Esophagus muscularis mucosa (tissue), 4 donors: ENCODE results near the gene ANKFY1. TPM values are rescaled to one million over a fixed set of nuclear protein-coding genes. Genes with fewer than 3 reads are reported as not detected.
A peak's percentile ranks its signal among the peaks of the same experiment; 100 is the strongest.

Experiments
- DNase-seq: peaks from one replicate; pipeline ENCODE4 v3.0.0-alpha.2; 2017; ENCODE audit errors: extremely low spot score
- H3K27ac ChIP-seq, 4 donors: fragments of 200-600 bp; sonication (generic); replicated peaks in 1 of 4; 1 replicate in 3 of 4; 2 replicates in 1 of 4; pipeline ENCODE4 v1.5.1; 2016 to 2019; ENCODE audit warnings: mild to moderate bottlenecking in 1 of 4
- H3K27me3 ChIP-seq, 4 donors: fragments of 200-600 bp; sonication (generic); one replicate each; pipeline versions ENCODE4 v1.5.1 to v1.6.0; 2016 to 2019
- H3K36me3 ChIP-seq, 4 donors: fragments of 200-600 bp; sonication (generic); one replicate each; pipeline ENCODE4 v1.5.1; 2016 to 2019
- H3K4me1 ChIP-seq, 4 donors: fragments of 200-600 bp; sonication (generic); one replicate each; pipeline ENCODE4 v1.5.1; 2016 to 2019
- H3K4me3 ChIP-seq, 4 donors: fragments of 200-600 bp; sonication (generic); 1 replicate in 2 of 4; 2 replicates in 2 of 4; pipeline ENCODE4 v1.5.1; 2016 to 2019; ENCODE audit warnings: mild to moderate bottlenecking in 4 of 4, moderate library complexity in 1 of 4
- H3K9me3 ChIP-seq, 4 donors: fragments of 200-600 bp; sonication (generic); 1 replicate in 3 of 4; 2 replicates in 1 of 4; pipeline ENCODE4 v1.5.1; 2016 to 2019
- EP300 ChIP-seq: sonication (generic); formaldehyde crosslinking; IDR thresholded peaks from one replicate; pipeline ENCODE4 v1.6.1; 2017; ENCODE audit warnings: antibody characterized with exemption
- POLR2A ChIP-seq: fragments of 450-650 bp; IDR thresholded peaks from one replicate; pipeline ENCODE4 v1.6.1; 2017; ENCODE audit warnings: antibody characterized with exemption, moderate library complexity, mild to moderate bottlenecking, low read depth
- POLR2AphosphoS5 ChIP-seq, 2 donors: sonication (generic); formaldehyde crosslinking; IDR thresholded peaks; one replicate each; pipeline ENCODE4 v1.6.1; 2017; ENCODE audit warnings: antibody characterized with exemption in 2 of 2
- WGBS: methylation state at CpG from one replicate; pipeline ENCODE4 v1.1.5; 2018; 5-methylcytosine and 5-hydroxymethylcytosine counted together
- intact Hi-C: fragments of 100-400 bp; cut with DNase I; formaldehyde crosslinking; loops from one replicate; pipeline ENCODE4 v1.15.1; 2023
- total RNA-seq, 4 donors: library from RNA; depleted of rRNA; stranded (reverse); fragments of >200 nt; gene quantifications; one replicate each; pipeline versions ENCODE4 v1.1.0 to v1.2.1, GENCODE V29; 2016
- TF ChIP-seq, protein P1 (sequence below), 3 experiments: fragments of 200-600 bp in 2 of 3; fragments of 450-650 bp in 1 of 3; sonication (generic) in 2 of 3; IDR thresholded peaks; one replicate each; pipeline ENCODE4 v1.5.1; 2017 to 2019; ENCODE audit warnings: antibody characterized with exemption in 3 of 3, mild to moderate bottlenecking in 2 of 3, moderate library complexity in 1 of 3

The ANKFY1 gene
- total RNA-seq, 4 donors from 2014 or later: 28.2 to 41.0 (median 36.7) TPM

DNA sequence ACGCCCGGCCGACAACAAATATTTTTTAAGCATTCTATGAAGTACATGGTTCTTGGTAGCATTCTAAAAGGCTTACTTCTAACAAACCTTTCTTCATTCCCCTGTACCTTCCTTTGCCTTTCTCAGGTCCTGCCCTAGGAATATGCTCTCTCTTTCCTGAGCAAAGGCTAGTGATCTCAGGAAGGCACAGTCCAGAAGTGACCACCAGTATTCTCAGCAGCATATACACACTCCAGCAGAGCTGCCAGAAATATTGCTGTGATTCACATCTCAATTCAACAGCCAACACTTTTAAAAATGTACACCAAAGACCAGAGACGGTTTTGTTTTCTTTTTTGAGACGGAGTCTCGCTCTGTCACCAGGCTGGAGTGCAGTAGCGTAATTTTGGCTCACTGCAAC lies 41.4 kb upstream of the ANKFY1 start:
- Histone ChIP-seq H3K36me3 (peaks cover 0 to 33% (median 20%) of the 10 kb centered on the region in 4 donors), H3K27ac (peak overlapping the region in 1 of 4 donors; percentile 21), H3K4me3 (no peak overlapping the region), H3K4me1 (peaks cover 32 to 66% (median 53%) of the 10 kb centered on the region in 4 donors), H3K9me3 (no peaks in the 10 kb centered on the region), H3K27me3 (no peaks in the 10 kb centered on the region)
- 90% methylated on average over 7 of the region's 7 CpGs for WGBS
- DNase-seq: no peak
- intact Hi-C loops: loop anchor here (2.0 to 5.0 kb wide), 2 partner anchors 90 to 107 kb away; no protein-coding TSS in a partner anchor
- TF ChIP-seq EP300 (no peak), POLR2AphosphoS5 (IDR thresholded peaks at IDR 0.05) (no peak), POLR2A (no peak)

- intact Hi-C loops: loop anchor here (2.0 to 5.0 kb wide), 2 partner anchors 90 to 108 kb away; no protein-coding TSS in a partner anchor
- 46% methylated on average over 6 of the region's 6 CpGs for WGBS
- no peak for DNase-seq
- no peak overlapping the region for H3K4me3 ChIP-seq
- peaks cover 0 to 33% (median 20%) of the 10 kb centered on the region in 4 donors for H3K36me3 ChIP-seq
- peaks cover 26 to 63% (median 47%) of the 10 kb centered on the region in 4 donors for H3K4me1 ChIP-seq
- TF ChIP-seq EP300 (no peak), POLR2AphosphoS5 (IDR thresholded peaks at IDR 0.05) (peak in 1 of 2 donors; percentile 9), POLR2A (no peak)
- TF ChIP-seq, protein P1, sequence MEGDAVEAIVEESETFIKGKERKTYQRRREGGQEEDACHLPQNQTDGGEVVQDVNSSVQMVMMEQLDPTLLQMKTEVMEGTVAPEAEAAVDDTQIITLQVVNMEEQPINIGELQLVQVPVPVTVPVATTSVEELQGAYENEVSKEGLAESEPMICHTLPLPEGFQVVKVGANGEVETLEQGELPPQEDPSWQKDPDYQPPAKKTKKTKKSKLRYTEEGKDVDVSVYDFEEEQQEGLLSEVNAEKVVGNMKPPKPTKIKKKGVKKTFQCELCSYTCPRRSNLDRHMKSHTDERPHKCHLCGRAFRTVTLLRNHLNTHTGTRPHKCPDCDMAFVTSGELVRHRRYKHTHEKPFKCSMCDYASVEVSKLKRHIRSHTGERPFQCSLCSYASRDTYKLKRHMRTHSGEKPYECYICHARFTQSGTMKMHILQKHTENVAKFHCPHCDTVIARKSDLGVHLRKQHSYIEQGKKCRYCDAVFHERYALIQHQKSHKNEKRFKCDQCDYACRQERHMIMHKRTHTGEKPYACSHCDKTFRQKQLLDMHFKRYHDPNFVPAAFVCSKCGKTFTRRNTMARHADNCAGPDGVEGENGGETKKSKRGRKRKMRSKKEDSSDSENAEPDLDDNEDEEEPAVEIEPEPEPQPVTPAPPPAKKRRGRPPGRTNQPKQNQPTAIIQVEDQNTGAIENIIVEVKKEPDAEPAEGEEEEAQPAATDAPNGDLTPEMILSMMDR (IDR thresholded peaks at IDR 0.05): peak; percentile 56 to 74 (median 64)
- H3K9me3 ChIP-seq: no peaks in the 10 kb centered on the region
- H3K27ac ChIP-seq: peak overlapping the region in 1 of 4 donors; percentile 21
- no peaks in the 10 kb centered on the region for H3K27me3 ChIP-seq
Measured at GRCh38 chr17:4304417-4305027, 40.7 kb upstream of the ANKFY1 start.

DNA sequence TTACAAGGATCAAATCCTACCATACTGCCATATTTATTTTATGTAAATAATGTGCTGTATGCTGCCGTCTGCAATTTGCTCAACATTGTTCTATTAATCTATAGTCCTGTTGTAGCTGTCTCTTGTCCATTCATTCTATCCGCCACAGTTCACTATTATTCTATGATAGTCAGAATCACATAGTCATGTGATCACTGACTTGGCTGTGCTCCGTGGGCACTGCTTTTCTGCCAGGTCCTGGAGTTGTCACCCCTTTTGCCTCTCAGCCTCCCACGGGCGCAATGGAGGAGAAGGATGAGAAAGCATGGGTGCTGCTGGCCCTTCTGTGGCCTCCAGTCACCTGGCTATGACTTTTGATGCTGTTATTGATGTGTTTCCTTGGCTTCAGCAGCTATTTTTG lies 37.3 kb upstream of the ANKFY1 start:
- H3K9me3 ChIP-seq: no peaks in the 10 kb centered on the region
- H3K27me3 ChIP-seq: no peaks in the 10 kb centered on the region
- H3K36me3 ChIP-seq: peaks cover 0 to 24% (median 14%) of the 10 kb centered on the region in 4 donors
- peaks cover 19 to 65% (median 52%) of the 10 kb centered on the region in 4 donors for H3K4me1 ChIP-seq
- H3K27ac ChIP-seq: peak overlapping the region; percentile 48 to 73 (median 60)
- H3K4me3 ChIP-seq: no peak overlapping the region
- WGBS: 61% methylated on average over 5 of the region's 5 CpGs
- TF ChIP-seq POLR2AphosphoS5 (IDR thresholded peaks at IDR 0.05) (peak in 1 of 2 donors; percentile 11), POLR2A (no peak), EP300 (no peak)
- TF ChIP-seq, protein P1 (IDR thresholded peaks at IDR 0.05): no peak
- no peak for DNase-seq
- intact Hi-C loops: no loop called here

DNA sequence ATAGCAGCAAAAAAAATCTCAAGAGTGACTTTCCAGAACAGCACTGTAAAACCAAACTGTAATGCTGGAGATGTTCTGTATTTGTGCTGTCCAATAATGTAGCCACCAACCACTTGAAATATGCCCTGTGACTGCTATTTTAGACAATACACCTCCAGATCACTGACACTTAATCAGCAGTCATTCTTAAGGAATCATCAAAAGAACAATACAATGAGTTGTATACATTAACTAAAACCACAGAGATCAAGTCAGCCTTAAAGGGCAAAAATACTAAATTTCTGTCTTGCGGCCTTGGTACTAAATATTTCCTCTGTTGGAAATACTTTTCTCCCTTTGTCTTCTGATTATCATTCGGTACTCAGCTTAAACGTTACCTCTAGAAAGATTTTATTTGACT lies 33.6 kb upstream of the ANKFY1 start:
- H3K27ac ChIP-seq: no peak overlapping the region
- H3K4me1 ChIP-seq: peaks cover 20 to 50% (median 39%) of the 10 kb centered on the region in 4 donors
- H3K27me3 ChIP-seq: no peaks in the 10 kb centered on the region
- H3K9me3 ChIP-seq: no peaks in the 10 kb centered on the region
- peaks cover 0 to 19% (median 12%) of the 10 kb centered on the region in 4 donors for H3K36me3 ChIP-seq
- TF ChIP-seq POLR2AphosphoS5 (IDR thresholded peaks at IDR 0.05): no peak
- TF ChIP-seq POLR2A: no peak
- no peak for TF ChIP-seq EP300
- TF ChIP-seq, protein P1 (IDR thresholded peaks at IDR 0.05): no peak
- intact Hi-C loops: no loop called here
- H3K4me3 ChIP-seq: no peak overlapping the region
- 60% methylated on average over 3 of the region's 3 CpGs for WGBS
- no peak for DNase-seq

- WGBS: 61% methylated on average over 4 of the region's 4 CpGs
- Histone ChIP-seq H3K4me1 (peaks cover 12 to 33% (median 22%) of the 10 kb centered on the region in 4 donors), H3K9me3 (no peaks in the 10 kb centered on the region), H3K27ac (no peak overlapping the region), H3K36me3 (peaks cover 0 to 23% (median 14%) of the 10 kb centered on the region in 4 donors), H3K4me3 (no peak overlapping the region), H3K27me3 (no peaks in the 10 kb centered on the region)
- TF ChIP-seq, protein P1 (IDR thresholded peaks at IDR 0.05): no peak
- TF ChIP-seq POLR2AphosphoS5 (IDR thresholded peaks at IDR 0.05) (no peak), POLR2A (no peak), EP300 (no peak)
- DNase-seq: no peak
- intact Hi-C loops: no loop called here
Measured at GRCh38 chr17:4295686-4296085, 31.9 kb upstream of the ANKFY1 start.
